ENCODE results near the gene IRF8.

GRCh38 chr16:85919271-85920267 lies 20.6 kb downstream of the IRF8 start:
- TF ChIP-seq CTCF (IDR thresholded peaks at IDR 0.05; ENCODE audit: insufficient read depth, low read depth, low read length) (no peak), EZH2 (IDR thresholded peaks at IDR 0.05; ENCODE audit: insufficient read depth, low read length) (no peak)

Data from astrocyte (in vitro differentiated cells and primary cell).